DMS114 treated with DMSO at 0.1 percent for 48 hours (cell line): ENCODE data around the gene PRSS1.
"Not testable (repeated sequence)": the region's sequence is repeated elsewhere in the genome, so short reads cannot be mapped to it uniquely, and the experiment has no call there.

ENCODE experiments used
- DNase-seq: peaks from one replicate; lab custom pipeline; 2025; ENCODE audit not compliant: unreplicated experiment; lab: John Stamatoyannopoulos, UW

The PRSS1 gene

DNA sequence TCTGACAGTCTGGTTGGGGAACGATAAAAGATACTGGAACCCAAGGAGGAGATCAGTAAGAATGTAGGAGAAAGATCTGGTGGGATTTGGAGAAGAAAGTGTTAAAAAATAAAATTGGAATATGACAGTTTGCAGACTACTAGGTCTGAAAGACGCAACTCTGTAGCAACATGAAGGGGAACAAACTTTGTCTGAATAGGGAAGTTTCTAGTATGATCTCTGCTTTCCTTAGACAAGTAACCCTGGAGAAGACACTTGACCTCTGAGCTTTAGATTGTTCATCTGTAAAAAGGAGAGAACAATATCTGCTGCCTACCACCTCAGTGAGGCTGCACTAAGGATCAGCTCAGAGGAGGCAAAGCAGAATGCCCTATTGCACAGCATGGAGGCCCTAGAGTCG lies 3.0 kb upstream of the PRSS1 start:
- no peak for DNase-seq

- not testable (repeated sequence) for DNase-seq
Observed at GRCh38 chr7:142748410-142748809, 862 bp upstream of the PRSS1 start.

DNA sequence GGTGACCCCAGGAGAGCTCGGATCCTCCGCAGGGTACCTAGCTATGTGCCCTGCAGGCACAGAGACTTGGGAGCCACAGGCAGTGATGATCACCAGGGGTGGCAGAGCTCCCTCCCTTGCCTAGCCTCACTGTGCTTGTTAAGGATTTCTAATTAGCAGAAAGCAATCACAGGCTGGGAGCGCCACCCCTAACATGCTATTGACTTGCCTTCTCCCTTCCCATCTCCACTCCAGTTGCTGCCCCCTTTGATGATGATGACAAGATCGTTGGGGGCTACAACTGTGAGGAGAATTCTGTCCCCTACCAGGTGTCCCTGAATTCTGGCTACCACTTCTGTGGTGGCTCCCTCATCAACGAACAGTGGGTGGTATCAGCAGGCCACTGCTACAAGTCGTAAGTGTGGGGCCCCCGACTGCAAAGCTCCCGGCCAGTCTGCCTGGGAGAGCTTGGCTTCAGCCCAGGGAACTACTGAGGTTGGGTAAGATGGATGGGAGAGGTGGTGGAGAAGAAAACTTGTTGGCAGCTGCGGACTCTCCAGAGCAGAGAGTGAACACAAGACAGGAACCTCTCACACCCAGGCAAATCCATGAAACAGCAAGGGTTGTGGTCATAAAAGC lies 1.2 kb downstream of the PRSS1 start:
- no peak for DNase-seq

DNA sequence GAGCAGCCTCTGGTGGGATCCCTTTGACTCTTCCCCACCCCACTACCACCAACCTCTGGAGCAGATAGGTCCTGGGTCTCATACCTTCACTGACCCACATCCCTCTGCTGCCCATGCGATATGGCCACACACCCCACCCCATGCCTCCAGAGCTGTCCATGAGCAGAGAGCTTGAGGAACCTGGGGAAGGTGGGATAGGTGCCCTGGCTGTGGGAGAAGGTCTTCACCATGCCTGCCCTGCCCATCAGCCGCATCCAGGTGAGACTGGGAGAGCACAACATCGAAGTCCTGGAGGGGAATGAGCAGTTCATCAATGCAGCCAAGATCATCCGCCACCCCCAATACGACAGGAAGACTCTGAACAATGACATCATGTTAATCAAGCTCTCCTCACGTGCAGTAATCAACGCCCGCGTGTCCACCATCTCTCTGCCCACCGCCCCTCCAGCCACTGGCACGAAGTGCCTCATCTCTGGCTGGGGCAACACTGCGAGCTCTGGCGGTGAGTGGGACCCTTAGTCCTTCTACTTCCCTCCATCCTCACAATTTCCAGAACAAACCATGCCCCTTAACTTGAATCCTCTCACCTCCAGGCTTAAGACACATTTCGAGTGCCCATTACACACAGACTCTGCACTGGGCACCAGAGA lies 2.4 kb downstream of the PRSS1 start:
- not testable (repeated sequence) for DNase-seq

DNA sequence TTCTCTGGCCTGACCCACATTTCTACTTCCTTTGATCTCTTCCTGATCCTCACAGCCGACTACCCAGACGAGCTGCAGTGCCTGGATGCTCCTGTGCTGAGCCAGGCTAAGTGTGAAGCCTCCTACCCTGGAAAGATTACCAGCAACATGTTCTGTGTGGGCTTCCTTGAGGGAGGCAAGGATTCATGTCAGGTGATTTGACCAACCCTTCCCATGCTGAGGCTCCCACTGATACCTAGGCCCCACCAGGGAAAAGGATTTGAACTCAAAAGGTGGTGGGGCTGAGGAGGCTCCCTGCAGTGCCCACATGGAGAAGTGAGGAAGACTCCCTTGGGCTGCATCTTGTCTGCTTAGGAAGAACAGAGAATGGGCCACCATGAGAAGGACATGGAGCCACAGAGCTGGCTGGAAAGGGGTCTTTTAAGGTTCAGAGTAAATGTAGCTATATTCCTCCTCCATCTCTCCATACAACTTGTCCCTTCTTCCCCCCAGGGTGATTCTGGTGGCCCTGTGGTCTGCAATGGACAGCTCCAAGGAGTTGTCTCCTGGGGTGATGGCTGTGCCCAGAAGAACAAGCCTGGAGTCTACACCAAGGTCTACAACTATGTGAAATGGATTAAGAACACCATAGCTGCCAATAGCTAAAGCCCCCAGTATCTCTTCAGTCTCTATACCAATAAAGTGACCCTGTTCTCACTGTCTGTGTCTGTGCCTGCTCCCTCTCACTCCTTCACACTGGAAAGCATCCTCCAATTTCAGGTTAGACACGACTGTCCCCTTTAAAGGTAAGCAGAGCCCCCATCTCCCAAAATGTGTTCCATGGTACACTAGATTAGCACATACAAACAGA lies 3.3 kb downstream of the PRSS1 start:
- DNase-seq: no peak

GRCh38 chr7:142753366-142753765 lies 4.1 kb downstream of the PRSS1 start:
- DNase-seq: no peak

- not testable (repeated sequence) for DNase-seq
Observed at GRCh38 chr7:142753925-142754491, 4.7 kb downstream of the PRSS1 start.

GRCh38 chr7:142754681-142755575 lies 5.7 kb downstream of the PRSS1 start:
- DNase-seq: no peak

DNA sequence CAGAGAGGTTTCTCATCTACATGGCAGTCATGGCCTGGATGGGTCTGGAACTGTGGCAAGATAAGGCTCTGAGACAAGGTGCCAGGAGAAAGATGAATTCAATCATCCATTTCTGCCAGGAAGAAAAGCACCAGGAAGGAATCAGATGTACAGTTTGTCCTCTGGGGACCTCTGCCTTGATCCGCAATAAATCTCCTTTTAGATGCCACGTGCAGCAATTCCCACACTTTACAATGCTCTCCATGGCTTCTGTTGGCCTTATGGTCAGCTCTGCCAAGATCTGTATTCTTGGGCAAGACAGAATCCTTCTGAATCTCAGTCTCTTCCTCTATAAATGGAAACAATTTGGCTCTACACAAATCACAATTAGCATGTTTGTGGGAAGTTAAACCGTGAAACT lies 9.0 kb downstream of the PRSS1 start:
- DNase-seq: not testable (repeated sequence)

DNA sequence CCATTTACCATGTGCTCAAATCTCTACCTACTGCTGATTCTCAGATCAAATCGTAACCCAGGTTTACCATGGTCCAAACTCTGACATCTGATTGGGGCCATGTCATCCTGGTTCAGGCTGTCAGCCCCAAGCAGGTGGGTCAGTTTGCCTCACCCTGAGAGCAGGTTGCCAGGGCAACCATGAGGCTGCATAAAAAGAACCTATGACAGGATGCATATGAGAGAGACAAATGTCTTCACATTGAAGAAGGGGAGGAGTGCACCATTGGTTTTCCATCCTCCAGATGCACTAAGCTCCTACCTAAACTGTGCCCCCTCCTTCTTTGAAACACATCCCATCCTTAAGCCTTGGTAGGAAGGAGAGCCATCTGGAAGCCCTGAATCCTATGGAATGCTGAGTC lies 10.2 kb downstream of the PRSS1 start:
- no peak for DNase-seq

DNA sequence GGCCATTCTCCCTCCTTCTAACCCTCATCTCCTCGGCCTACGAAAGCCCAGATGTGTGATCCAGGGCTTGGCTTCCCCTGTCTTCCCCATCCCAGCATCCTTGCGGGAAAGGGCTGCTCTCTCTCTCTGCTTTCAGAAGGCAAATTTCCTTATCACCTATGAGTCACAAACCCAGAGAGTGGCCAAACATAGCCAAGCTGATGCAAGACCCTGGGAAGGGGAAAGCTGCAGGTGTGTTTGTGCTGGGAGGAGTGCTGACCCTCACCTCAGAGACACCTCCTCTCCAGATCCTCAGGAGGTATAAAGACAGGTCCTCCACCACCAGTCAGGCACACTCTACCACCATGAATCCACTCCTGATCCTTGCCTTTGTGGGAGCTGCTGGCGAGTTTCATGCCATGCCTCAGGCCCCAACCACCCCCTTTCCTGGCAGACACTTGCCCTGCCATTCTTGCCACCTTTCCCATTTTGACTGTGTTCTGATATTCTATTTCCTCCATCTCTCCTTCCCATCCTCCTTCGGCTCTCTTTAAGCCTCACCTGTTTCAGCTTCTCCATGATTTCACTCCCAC lies 10.9 kb downstream of the PRSS1 start:
- no peak for DNase-seq

DNA sequence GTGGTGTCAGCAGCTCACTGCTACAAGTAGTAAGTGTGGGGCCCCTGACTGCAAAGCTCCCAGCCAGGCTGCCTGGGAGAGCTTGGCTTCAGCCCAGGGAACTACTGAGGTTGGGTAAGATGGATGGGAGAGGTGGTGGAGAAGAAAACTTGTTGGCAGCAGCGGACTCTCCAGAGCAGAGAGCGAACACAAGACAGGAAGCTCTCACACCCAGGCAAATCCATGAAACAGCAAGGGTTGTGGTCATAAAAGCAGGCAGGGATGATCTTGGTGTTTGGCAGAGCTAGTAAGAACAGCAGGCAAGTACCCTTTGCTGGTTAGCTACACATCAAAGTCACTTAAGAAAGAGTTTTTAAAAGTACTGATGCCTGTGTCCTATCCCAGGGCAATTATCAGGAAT lies 12.3 kb downstream of the PRSS1 start:
- DNase-seq: not testable (repeated sequence)

DNA sequence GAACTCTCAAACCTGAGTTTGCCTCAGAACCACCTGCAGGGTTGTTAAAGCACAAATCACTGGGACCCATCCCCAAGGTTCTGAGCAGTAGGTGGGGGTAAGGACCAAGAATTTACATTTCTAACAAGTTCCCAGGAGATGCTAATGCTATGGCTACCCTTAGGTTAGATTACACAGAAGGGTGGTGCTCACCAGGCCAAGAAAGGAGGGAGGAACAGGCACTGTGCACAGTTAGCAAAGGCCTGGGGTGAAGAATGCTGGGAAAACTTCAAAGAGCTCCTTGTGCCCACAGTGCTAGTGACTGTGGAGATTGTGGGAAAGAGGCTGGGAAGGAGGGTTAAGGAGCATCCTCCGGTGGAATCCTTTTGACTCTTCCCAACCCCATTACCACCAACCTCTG lies 12.8 kb downstream of the PRSS1 start:
- DNase-seq: no peak

DNA sequence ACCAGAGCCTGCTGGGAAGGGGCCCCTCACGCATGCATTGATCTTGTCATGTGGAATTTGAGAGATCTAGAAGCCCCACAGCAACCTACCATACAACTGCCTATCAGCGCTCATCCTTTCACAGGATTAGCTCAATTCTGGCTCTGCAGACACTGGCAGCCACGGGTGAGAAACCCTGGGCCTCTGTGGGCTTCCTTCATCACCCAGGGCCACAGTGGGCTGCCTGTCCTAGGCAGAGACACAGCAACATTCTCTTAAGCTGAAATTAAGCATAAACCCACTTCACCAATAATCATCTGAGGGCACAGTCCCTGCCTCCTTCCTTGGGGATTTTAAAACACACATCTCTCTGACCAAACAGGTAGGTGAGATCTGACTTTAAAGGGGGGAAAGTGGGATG lies 18.2 kb downstream of the PRSS1 start:
- no peak for DNase-seq

GRCh38 chr7:142767861-142768260 lies 18.6 kb downstream of the PRSS1 start:
- DNase-seq: no peak

- not testable (repeated sequence) for DNase-seq
Observed at GRCh38 chr7:142768885-142769284, 19.6 kb downstream of the PRSS1 start.

GRCh38 chr7:142770661-142771352 lies 21.5 kb downstream of the PRSS1 start, which contains the start of gene PRSS2:
Gene PRSS2 (plus strand): TSS chr7:142770970. CDS start chr7:142770983, 13 bp downstream.
- no peak for DNase-seq

- no peak for DNase-seq
Observed at GRCh38 chr7:142771353-142771723, 22.1 kb downstream of the PRSS1 start.

DNA sequence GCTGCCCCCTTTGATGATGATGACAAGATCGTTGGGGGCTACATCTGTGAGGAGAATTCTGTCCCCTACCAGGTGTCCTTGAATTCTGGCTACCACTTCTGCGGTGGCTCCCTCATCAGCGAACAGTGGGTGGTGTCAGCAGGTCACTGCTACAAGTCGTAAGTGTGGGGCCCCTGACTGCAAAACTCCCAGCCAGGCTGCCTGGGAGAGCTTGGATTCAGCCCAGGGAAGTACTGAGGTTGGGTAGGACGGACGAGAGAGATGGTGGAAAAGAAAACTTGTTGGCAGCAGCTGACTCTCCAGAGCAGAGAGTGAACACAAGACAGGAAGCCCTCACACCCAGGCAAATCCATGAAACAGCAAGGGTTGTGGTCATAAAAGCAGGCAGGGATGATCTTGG lies 22.8 kb downstream of the PRSS1 start:
- DNase-seq: no peak

DNA sequence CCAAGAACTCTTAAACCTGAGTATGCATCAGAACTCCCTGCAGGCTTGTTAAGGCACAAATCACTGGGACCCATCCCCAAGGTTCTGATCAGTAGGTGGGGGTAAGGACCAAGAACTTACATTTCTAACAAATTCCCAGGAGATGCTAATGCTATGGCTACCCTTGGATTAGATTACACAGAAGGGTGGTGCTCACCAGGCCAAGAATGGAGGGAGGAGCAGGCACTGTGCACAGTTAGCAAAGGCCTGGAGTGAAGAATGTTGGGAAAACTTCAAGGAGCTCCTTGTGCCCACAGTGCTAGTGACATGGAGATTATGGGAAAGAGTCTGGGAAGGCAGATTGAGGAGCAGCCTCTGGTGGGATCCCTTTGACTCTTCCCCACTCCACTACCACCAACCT lies 23.4 kb downstream of the PRSS1 start:
- no peak for DNase-seq
